ENCODE data around the gene RELN. TPM values are rescaled to one million over a fixed set of nuclear protein-coding genes. Genes with fewer than 3 reads are reported as not detected.

The RELN gene
- total RNA-seq, 1 experiment from 2014 or later: 0.02 TPM

DNA sequence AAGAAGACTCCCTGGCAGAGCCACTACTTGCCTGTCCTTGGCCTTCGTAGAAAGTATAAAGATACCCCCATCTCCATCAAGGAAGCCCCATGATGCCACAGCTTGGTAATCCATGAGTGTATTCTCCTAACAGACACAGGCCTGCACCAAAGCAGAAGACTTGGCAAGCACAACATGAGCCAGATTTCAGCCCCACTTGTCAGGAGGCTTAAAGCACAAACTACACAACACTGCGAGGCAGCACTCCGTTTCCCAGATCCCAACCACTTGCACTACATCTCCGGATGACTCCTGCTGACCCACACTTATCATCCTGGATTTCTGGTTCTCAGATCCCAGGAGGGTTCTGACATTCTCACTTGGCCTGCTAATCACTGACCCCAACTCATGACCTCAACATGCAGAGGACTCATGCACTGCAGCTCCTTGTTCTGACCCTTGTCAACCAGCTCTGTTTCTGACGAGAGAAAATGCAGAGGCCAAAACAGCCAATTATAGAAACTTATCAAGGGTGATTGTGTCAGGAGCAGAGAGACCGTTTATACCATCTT, 100.8 kb downstream of the RELN start:
- Histone ChIP-seq H3K79me1 (ENCODE audit: insufficient read depth, low read depth, low read length, poor library complexity, severe bottlenecking) (no peaks in the 10 kb centered on the region), H2BK5ac (ENCODE audit: insufficient read length, low read length) (no peak overlapping the region), H3K23ac (ENCODE audit: insufficient read length, low read depth, low read length) (no peak overlapping the region), H2AFZ (ENCODE audit: low read length) (no peak overlapping the region), H2AK5ac (ENCODE audit: insufficient read length, low read length) (no peak overlapping the region), H2BK15ac (ENCODE audit: low read depth, low read length) (no peak overlapping the region), H4K91ac (ENCODE audit: insufficient read length, low read depth, low read length) (no peak overlapping the region), H3K18ac (ENCODE audit: insufficient read length, low read depth, low read length) (no peak overlapping the region), H3K4me2 (ENCODE audit: insufficient read depth, insufficient read length, low read length) (no peak overlapping the region), H3K14ac (ENCODE audit: insufficient read depth, low read length) (no peak overlapping the region), H3K56ac (ENCODE audit: insufficient read length, low read depth, low read length) (no peak overlapping the region), H3K9ac (ENCODE audit: extremely low read depth, insufficient read length, low read length) (no peak overlapping the region), H3K79me2 (ENCODE audit: insufficient read depth, low read length) (no peaks in the 10 kb centered on the region), H3K27ac (ENCODE audit: insufficient read length, low read depth, low read length) (no peak overlapping the region), H4K5ac (ENCODE audit: insufficient read length, low read depth, low read length) (no peak overlapping the region), H3K27me3 (ENCODE audit: insufficient read depth, low read length) (no peaks in the 10 kb centered on the region), H3K4me1 (ENCODE audit: insufficient read depth, low read length) (no peaks in the 10 kb centered on the region), H3K4ac (ENCODE audit: low read depth, low read length) (no peak overlapping the region), H3T11ph (ENCODE audit: low read length) (no peak overlapping the region), H2BK12ac (ENCODE audit: insufficient read length, low read depth, low read length) (no peak overlapping the region), H2BK120ac (ENCODE audit: low read depth, low read length, poor library complexity, severe bottlenecking) (no peak overlapping the region), H3K9me3 (ENCODE audit: control insufficient read depth, low read depth, low read length) (no peaks in the 10 kb centered on the region), H2BK20ac (ENCODE audit: low read depth, low read length, poor library complexity, severe bottlenecking) (no peak overlapping the region), H4K20me1 (ENCODE audit: control insufficient read depth, insufficient read depth, insufficient read length) (no peaks in the 10 kb centered on the region), H4K8ac (replicated peaks; ENCODE audit: insufficient read length, low read depth, low read length) (no peak overlapping the region), H3K23me2 (ENCODE audit: insufficient read length, low read depth, low read length, poor library complexity, severe bottlenecking) (no peaks in the 10 kb centered on the region)
- no peaks in the 10 kb centered on the region for H3K9me3 Mint-ChIP-seq
- H3K36me3 Mint-ChIP-seq (ENCODE audit: insufficient read depth in 1 of 3, low read depth in 3 of 3): no peaks in the 10 kb centered on the region
- H3K4me3 Mint-ChIP-seq: no peak overlapping the region
- TF ChIP-seq CTCF (conservative IDR thresholded peaks at IDR 0.05): no peak
- DNase-seq: no peak
- no peaks in the 10 kb centered on the region for H3K4me1 Mint-ChIP-seq
- no CpG with 5 or more reads among the region's 6 CpGs for WGBS (ENCODE audit: extremely low coverage, insufficient read length, low lambda C conversion rate)
- peaks cover 4% of the 10 kb centered on the region for H3K27me3 Mint-ChIP-seq (ENCODE audit: low read depth)
- H3K27ac Mint-ChIP-seq: no peak overlapping the region

Measured in H9 (cell line).